SU-DHL-6 (cell line): ENCODE results near the gene ALKBH2.

Experiments
- H2AFZ ChIP-seq: fragments of 200-600 bp; sonication (generic); 2 replicates; pipeline ENCODE4 v1.6.1; 2014; ENCODE audit warnings: low read depth, mild to moderate bottlenecking, moderate library complexity, mixed read lengths, antibody characterized with exemption, low read length; ENCODE audit not compliant: severe bottlenecking
- H3F3A ChIP-seq: fragments of 200-600 bp; shearing (Covaris generic); 2 replicates; pipeline ENCODE4 v1.6.0; 2016; ENCODE audit warnings: antibody characterized with exemption, mild to moderate bottlenecking; ENCODE audit not compliant: insufficient read depth
- H3K27ac ChIP-seq: fragments of 200-600 bp; sonication (generic); 2 replicates; pipeline ENCODE4 v1.5.1; 2016; ENCODE audit warnings: low read depth, mild to moderate bottlenecking, low read length, moderate library complexity, mixed read lengths
- H3K27me3 ChIP-seq: fragments of 200-600 bp; sonication (generic), shearing (Covaris generic); 2 replicates; pipeline ENCODE4 v1.6.0; 2014; ENCODE audit warnings: mild to moderate bottlenecking, low read length
- H3K36me3 ChIP-seq: fragments of 200-600 bp; sonication (generic); 2 replicates; pipeline ENCODE4 v1.6.1; 2014; ENCODE audit warnings: mild to moderate bottlenecking, low read length, mixed read lengths
- H3K4me2 ChIP-seq: fragments of 300-600, 200-600 bp; shearing (Covaris generic), sonication (generic); 2 replicates; pipeline ENCODE4 v1.6.0; 2014; ENCODE audit warnings: low read length, low read depth, mild to moderate bottlenecking; ENCODE audit not compliant: poor library complexity, severe bottlenecking
- H3K4me3 ChIP-seq: fragments of 200-600 bp; sonication (generic); 2 replicates; pipeline ENCODE4 v1.5.1; 2014; ENCODE audit warnings: antibody characterized with exemption, low read length, mild to moderate bottlenecking, mixed read lengths; ENCODE audit not compliant: insufficient read depth, poor library complexity, severe bottlenecking
- H3K79me2 ChIP-seq: fragments of 200-600 bp; sonication (generic); 2 replicates; pipeline ENCODE4 v1.6.1; 2014; ENCODE audit warnings: mild to moderate bottlenecking, low read length, moderate library complexity; ENCODE audit not compliant: insufficient read depth
- H3K9ac ChIP-seq: fragments of 200-600 bp; sonication (generic); 2 replicates; pipeline ENCODE4 v1.7.0; 2014; ENCODE audit warnings: mild to moderate bottlenecking, low read length
- H3K9me2 ChIP-seq: fragments of 200-600 bp; sonication (generic); replicated peaks from 2 replicates; pipeline ENCODE4 v1.6.1; 2014; ENCODE audit warnings: low read length; ENCODE audit not compliant: insufficient read depth
- H3K9me3 ChIP-seq: fragments of 200-600 bp; sonication (generic); 2 replicates; pipeline ENCODE4 v1.6.1; 2014; ENCODE audit warnings: low read length, mixed read lengths; ENCODE audit not compliant: insufficient read depth
- H4K20me1 ChIP-seq: fragments of 200-600 bp; sonication (generic); 2 replicates; pipeline ENCODE4 v1.6.1; 2014; ENCODE audit warnings: low read depth, mild to moderate bottlenecking, antibody characterized with exemption, low read length, moderate library complexity, mixed read lengths
- CTCF ChIP-seq: fragments of 200-600 bp; sonication (generic); IDR thresholded peaks from one replicate; pipeline ENCODE4 v1.5.1; 2017; ENCODE audit warnings: antibody characterized with exemption, mild to moderate bottlenecking, low read length, moderate library complexity; ENCODE audit not compliant: insufficient read depth, poor library complexity, severe bottlenecking
- EZH2phosphoT487 ChIP-seq: fragments of 200-600 bp; sonication (generic), shearing (Covaris generic); conservative IDR thresholded peaks from 2 replicates; pipeline ENCODE4 v1.6.1; 2018; ENCODE audit warnings: mild to moderate bottlenecking, antibody characterized with exemption, low read length, moderate library complexity, mixed read lengths

Gene ALKBH2

DNA sequence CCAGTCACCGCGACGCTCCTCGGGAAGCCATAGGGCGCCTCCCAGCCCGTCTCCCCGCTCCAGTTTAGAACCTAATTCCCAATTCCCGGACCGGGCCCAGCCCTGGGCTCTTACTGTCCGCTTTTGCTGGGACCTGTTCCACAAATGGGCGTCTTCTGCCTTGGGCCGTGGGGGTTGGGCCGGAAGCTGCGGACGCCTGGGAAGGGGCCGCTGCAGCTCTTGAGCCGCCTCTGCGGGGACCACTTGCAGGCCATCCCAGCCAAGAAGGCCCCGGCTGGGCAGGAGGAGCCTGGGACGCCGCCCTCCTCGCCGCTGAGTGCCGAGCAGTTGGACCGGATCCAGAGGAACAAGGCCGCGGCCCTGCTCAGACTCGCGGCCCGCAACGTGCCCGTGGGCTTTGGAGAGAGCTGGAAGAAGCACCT lies 4.9 kb upstream of the ALKBH2 start:
- TF ChIP-seq EZH2phosphoT487 = no peak
- no peak for TF ChIP-seq CTCF
- H3K9ac ChIP-seq = peak overlapping the region; percentile 80
- H2AFZ ChIP-seq = peak overlapping the region; percentile 33
- H4K20me1 ChIP-seq = no peaks in the 10 kb centered on the region
- no peak overlapping the region for H3K27ac ChIP-seq
- peaks cover 4% of the 10 kb centered on the region; the same call in 1 of the 2 replicates for H3F3A ChIP-seq
- H3K9me3 ChIP-seq = no peaks in the 10 kb centered on the region
- peak overlapping the region; percentile 85 for H3K4me2 ChIP-seq
- peaks cover 10% of the 10 kb centered on the region; the same call in 1 of the 2 replicates for H3K79me2 ChIP-seq
- no peaks in the 10 kb centered on the region for H3K9me2 ChIP-seq
- no peaks in the 10 kb centered on the region for H3K27me3 ChIP-seq
- H3K4me3 ChIP-seq = peak overlapping the region; percentile 93
- H3K36me3 ChIP-seq = peaks cover 3% of the 10 kb centered on the region; the same call in 1 of the 2 replicates

DNA sequence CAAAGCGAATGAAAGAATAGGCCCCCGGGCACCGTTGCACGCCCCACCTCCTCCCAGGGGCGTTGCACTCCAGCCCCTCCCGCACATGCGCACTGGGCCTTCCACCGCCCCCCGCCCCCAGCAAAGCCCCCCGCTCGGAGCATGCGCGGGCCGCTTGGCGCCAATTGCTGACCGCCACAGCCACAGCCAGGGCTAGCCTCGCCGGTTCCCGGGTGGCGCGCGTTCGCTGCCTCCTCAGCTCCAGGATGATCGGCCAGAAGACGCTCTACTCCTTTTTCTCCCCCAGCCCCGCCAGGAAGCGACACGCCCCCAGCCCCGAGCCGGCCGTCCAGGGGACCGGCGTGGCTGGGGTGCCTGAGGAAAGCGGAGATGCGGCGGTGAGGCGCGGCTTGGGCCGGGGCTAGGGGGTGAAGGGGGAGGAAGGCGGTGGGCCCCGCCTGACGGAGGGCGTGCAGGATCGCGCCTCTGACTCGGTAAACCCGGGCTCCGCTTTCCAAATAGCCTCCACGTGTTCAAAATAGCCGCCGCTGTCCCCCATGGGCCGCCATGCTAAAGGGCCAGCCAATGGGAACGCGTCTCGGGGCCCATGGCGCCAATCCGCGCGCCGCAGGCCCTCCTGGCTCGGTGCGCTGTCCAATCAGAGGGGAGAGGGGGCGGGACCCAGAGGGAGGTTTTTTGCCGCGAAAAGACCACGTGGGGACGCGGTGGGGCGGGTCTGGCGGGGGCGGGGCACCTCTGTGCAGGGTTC lies 4.3 kb upstream of the ALKBH2 start, which contains the start of gene UNG:
Gene UNG, plus strand, starts transcription at position 163 of the 748 bp plus-strand sequence. Its CDS starts 83 bp downstream, at position 246.
- Histone ChIP-seq H3K9me2 (no peaks in the 10 kb centered on the region), H3K79me2 (peaks cover 15% of the 10 kb centered on the region), H3K27me3 (no peaks in the 10 kb centered on the region), H3K4me2 (peak within 1 kb of the TSS; percentile 85), H3K27ac (peak within 1 kb of the TSS; percentile 75), H3K36me3 (peaks cover 3% of the 10 kb centered on the region; the same call in 1 of the 2 replicates), H3K4me3 (peak within 1 kb of the TSS; percentile 93), H4K20me1 (no peaks in the 10 kb centered on the region), H2AFZ (peak within 1 kb of the TSS; percentile 96), H3F3A (peaks cover 4% of the 10 kb centered on the region; the same call in 1 of the 2 replicates), H3K9ac (peak within 1 kb of the TSS; percentile 80), H3K9me3 (no peaks in the 10 kb centered on the region)
- no peak for TF ChIP-seq CTCF
- no peak for TF ChIP-seq EZH2phosphoT487

- Histone ChIP-seq H3K79me2 (peaks cover 21% of the 10 kb centered on the region), H3F3A (peaks cover 4% of the 10 kb centered on the region; the same call in 1 of the 2 replicates), H2AFZ (peak overlapping the region; percentile 96), H3K4me2 (peak overlapping the region; percentile 85), H3K4me3 (peak overlapping the region; percentile 93), H3K27me3 (no peaks in the 10 kb centered on the region), H3K27ac (peak overlapping the region; percentile 75), H3K9ac (peak overlapping the region; percentile 80), H3K9me2 (no peaks in the 10 kb centered on the region), H3K9me3 (no peaks in the 10 kb centered on the region), H4K20me1 (no peaks in the 10 kb centered on the region), H3K36me3 (0 out of 2 replicates have a peak, but pooled peaks cover 3% of the 10 kb centered on the region)
- TF ChIP-seq CTCF (no peak), EZH2phosphoT487 (no peak)
Observed at GRCh38 chr12:109097140-109097434, 3.8 kb upstream of the ALKBH2 start.
